Limb (tissue), 2 donors: Measurements from ENCODE around the gene ZIC5.
"Not testable (repeated sequence)": the region's sequence is repeated elsewhere in the genome, so short reads cannot be mapped to it uniquely, and the experiment has no call there.

Source experiments
- DNase-seq, 2 donors: peaks; one replicate each; pipeline ENCODE4 v3.0.0-alpha.2; 2016; ENCODE audit errors: extremely low spot score in 2 of 2

Gene ZIC5

DNA sequence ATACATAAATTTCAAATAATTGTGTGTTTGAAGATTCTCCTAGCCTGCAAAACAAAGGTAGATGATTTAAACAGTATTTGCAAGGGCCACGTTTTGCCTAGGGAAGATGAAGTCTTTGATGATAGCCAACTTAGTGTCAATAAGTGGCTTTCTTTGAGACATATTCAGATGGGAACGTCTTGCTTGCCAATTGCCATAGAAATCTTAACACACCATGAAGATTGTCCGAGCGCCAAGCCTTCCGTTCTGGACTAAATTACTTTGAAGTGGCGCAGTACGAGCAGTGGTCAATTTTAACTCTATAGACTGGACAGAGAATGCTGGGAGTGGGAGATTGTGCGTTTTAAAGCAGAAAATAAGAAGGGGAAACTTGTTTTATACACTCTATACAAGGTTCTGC lies 9.9 kb downstream of the ZIC5 start:
- DNase-seq: no peak

DNA sequence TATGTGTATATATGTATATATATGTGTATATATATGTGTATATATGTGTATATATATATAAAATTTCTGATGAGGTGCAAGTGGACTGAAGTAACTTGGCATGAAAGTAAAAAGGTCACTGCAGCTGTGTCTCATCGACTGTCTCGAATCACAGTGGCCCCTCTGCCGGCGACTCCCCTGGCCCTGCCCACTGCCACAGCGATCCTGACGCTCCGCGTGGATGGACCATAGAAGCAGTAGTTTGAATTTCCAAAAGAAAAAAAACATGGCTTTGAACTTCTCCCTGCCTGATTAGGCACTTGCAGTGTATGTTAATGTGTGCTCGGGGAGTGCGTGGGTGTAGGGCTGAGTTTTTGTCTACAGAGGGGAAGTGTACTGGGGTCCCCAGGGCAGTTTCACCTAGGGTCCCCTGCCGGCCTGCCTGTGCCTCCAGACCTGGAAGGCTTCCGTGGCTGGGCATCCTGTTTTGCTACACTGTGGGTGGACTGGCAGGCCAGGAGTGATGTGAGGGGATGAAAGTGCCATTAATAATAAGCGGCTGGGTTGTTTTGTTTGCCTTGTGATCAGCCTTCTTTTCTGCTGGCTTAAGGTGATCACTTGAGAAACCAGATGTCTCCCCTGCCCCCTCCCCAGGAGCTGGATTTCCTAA lies 10.8 kb downstream of the ZIC5 start:
- no peak for DNase-seq

DNA sequence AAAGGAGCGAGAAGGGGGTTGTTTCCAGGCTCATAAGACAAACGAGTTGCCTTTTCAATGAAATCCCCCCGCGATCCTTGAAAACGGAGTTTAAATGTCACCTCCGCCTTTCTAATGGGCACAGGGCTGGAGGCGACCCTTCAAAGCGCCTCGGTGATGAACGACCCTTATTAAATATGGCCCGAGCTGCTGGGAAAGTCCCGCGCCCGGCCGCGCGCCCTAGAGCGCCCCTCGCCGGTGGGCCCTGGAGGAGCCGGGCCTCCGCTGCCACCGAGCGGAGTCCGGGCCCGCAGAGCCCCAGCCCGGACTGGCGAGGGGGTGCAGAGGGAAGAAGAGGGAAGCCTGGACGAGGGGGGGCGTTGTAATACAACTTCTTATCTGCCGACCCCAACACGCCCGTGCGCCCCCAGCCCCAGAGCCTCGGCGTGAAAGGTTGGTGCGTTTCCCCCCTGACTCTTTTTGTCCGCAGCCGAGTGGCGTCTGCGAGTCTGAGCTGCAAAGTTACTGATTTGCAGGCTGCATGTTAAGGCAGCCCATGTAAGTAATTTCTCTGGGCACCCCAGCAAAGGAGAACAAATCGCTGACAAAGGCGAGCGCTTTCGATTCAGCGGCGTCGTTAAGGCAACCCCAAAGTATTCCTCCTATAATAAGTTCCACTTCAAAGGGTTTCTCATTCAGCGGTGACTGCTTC lies 11.9 kb downstream of the ZIC5 start:
- DNase-seq: peak in 1 of 2 donors; percentile 61

DNA sequence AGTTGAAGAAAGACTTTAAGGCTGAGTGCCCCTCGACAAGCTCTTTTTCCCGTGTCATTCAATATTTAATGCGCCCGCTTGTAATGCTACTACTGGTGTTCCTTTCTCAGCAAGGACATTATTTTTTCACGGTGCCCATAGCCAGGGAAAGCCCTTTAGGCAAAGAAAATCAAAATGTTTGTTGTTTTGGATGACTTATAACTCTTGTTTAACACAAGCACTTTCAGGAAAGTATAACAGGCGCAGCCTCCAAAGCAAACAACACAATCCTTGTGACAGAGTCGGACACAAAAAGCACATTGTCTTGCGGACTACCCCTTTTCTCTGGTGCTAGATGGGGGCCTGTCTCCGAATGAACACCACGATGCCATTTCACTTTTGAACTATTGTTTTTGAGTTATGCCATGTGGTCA lies 12.4 kb downstream of the ZIC5 start:
- DNase-seq: no peak

DNA sequence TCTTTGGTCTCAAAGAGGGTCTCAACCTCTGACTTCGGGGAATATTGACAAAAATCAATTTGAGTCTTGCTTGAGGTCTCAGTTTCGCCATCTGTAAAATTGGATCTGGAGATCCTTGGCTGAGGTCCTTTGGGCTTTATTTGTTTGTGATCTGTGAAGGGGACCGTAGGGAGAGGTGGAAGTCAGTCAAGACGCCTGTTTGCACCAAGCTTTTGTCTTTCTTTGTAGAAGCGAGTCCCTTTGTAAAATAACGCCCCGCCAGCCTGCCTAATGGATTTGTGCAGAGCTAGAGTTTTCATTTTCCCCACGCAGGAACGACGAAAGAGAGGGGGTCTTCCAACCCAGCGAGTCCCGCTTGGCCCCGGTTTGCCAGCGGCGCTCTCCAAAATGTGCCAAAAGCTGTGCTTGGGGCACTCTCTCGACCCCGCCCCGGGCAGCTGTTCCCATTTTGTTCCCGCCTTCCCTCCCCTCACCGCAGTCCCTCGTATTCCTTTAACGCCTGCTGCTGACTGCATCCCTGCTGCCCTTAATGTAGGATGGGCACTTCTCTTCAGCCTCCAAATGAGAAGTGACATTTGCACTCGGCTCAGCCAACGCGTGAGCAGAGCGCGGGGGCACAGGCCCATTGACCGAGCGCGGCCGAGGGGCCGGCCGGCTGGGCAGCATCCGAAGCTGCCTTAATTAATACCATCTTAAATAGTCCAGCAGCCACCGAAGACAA lies 13.0 kb downstream of the ZIC5 start:
- no peak for DNase-seq

DNA sequence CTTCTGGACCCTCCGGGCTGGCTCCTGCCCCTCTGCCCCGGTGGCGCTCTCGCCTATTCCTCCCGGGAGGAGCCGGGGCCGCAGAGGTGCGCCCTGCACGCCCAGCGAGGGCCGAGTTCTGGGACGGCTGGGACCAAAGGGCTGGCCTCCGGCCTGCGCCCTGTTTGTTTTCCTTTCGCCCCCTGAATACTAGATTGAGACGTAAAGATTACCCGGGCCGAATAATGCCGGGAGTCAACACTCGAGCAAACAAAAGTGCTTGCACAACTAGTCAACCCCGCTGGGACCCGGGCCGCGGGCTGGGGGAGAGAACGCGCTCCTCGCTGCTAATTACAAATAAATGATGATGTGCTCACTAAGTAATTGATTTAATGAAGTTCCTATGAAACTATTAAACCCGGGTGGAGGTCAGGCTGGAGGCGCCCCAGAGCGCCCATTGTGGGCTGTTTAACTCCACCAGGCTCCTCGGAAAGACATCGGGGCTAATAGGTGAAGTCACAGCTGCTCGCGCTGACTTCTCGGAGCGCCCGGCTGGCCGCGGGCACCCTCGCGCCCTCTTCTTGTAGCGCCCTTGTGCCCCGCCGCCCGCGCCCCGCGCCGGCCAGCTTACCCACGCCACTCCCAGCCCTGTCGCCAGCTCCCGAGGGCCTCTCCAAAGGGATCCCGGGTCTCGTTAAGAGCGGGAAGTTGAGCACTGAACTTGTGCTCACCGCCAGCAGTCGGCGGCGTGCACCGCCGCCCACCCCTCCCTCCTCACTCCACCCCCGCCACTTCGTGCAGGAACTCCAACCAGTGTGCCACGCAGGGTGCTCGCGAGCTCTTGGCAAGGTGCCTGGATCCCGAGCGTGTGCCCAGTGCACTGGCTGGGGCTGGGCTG lies 14.9 kb downstream of the ZIC5 start:
- DNase-seq: peak in 1 of 2 donors; percentile 56

DNA sequence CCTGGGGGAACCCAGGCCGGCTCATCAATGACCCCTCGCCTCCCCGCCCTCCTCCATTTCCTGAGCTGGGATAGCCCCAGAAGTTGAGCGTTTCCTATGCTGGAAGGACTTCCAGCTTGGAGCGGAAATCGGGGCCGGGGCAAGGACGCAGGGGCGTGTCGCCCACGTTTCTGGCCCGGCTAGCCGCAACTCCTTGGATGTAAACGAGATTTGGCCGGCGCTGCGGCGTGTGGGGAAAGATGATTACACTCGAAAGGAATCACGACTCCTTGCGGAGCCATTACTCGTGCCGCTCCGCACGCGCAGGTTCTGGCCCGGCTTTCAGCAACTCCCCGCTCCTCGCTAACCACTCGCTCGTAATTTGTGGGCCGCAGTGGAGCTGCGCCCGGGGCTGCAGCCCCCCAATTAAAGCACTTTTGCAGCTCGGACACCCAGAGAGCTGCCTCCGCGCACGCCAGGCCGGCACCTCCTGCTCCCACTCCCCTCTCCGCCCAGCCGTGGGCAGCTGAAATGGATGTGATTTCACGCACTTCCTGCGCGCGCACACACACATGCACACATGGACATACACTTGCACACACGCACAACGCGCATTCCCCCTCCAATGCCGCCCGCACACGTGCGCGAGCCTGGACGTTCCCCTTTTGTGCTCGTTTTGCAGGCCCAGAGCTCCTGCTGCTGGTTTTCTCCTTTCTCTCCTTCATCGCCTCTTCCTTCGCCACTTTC lies 15.7 kb downstream of the ZIC5 start:
- peak; percentile 57 to 81 for DNase-seq

DNA sequence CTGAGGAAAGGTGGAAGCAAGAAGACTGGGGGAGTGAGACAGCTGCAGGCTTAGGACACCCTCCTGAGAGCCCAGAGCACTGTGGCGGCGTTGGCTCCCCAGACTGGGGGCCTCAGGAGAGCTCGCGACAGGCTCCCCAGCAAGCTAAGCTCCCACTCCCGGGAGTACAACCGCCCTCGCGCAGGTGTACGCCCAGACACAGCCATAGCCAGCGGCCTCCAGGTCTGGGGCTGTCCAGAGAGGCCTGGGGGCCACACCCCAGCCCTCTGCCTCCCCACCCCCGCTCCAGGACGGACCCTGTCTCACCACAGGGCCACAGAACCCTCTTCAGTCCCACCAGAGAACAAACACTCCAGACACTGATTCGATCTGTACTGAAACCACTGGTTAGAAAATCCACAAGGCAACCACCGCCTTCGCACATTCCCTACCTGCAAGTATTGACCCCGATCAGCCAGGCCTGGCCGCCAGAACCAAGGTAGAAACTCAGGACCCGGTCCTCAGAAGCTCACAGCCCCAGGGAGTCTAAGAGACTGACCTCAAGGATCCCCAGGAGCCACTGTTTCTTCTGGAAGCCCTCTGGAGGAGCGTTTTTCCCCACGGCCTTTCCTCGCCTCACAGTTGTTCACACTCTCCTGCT lies 16.3 kb downstream of the ZIC5 start:
- no peak for DNase-seq

DNA sequence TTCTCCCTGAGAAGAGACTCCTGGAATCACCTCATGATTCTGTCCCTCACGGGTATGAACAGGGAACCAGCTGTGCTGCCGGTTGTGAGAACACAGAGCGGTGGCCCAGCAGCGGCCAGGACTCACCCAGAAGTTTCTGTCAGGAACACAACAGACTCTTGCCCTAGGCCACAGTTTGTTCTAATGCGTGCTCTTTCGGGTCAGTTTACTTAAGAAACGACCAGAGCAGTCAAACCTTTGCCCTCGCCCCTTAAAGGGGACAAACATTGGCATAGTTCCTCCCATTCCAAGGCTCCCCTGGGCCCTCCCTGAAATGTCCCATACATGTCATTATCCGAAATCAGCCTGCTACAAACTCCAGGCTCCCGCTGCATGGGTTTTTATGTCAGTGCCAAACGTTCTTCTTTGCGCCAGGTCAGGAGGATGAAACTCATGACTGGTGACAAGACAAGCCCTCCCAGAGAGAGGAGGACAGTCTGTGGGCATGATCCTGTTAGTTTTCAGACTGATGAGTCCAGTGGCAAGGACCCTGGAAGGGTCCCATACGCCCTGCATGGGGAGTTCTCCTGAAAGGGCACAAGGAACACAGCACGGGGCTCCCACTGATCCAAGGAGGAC lies 18.3 kb downstream of the ZIC5 start:
- no peak for DNase-seq

DNA sequence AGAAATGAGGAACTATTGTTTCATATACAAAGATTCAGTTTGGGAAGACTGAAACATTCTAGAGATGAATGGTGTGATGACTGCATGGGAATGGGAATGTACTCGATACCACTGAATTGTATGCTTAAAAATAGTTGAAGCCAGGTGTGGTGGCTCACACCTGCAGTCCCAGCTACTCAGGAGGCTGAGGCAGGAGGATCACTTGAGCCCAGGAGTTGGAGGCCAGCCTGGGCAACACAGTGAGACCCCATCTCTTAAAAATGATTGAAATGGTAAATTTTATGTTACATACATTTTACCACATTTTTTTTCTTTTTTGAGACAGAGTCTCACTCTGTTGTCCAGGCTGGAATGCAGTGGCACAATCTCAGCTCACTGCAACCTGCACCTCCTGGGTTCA lies 19.9 kb downstream of the ZIC5 start:
- DNase-seq: not testable (repeated sequence)

DNA sequence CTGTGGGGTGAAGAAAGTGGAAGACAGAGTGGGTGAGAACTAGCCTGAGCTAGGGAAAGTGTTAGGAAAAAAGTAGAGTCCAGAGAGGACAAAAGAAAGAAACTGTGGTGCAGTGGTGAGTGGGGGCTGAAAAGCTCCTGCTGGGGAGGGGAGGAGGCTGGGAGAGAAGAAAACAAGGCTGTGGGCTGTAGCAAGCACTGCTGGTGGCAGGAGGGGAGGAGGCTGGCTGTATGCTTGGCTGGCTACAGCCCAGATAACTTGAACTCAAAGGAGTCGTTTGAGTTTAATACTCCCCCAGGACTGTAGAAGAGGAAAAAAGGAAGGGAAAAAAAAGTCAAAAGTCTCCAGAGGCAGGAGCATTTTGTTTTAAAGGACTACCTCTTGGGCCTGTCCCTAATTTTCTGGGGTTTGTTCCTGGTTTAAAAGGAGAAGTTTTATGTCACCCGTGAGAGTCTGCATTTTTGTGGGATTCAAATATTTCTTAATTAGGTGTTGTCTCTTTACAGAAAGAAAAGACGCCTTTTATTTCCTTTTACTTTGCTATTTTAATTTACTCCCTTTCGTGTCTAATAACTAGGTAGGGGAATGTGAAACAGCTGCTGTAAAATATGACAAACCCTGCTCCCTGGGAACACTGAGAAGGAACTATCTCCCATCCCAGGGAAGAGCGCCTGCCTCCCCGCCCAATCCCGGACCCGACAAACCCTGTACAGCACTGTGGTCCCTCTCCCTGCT lies 21.7 kb downstream of the ZIC5 start:
- no peak for DNase-seq

DNA sequence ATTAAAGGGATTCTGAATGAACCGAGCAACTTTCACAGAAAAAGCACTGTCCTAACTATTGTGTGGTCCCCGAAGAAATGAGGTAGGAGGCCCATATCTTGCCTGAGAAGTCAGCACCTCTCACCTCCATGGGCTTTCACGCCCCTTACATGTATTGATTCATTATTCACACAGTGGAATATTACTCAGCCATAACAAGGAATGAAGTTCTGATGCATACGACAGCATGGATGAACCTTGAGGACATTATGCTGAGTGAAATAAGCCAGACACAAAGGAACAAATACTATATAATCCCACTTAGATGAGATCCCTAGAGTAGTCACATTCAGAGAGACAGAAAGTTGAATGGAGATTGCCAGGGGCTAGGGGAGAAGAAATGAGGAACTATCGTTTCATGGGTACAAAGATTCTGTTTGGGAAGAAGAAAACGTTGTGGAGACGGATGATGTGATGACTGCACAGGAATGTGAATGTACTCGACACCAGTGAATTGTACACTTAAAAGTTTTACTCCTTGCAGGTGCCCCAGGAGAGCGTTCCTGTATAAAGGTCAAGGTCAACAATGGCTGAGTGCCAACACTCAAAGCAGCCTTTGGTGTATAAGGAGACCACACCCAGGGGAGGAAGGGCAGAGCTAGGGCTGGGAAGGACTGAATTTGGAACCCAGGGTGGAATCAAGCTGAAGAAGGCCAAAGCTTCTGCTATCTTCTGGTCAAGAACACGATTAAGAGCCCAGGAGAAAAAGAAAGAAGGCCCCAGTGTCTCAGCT lies 22.5 kb downstream of the ZIC5 start:
- no peak for DNase-seq

DNA sequence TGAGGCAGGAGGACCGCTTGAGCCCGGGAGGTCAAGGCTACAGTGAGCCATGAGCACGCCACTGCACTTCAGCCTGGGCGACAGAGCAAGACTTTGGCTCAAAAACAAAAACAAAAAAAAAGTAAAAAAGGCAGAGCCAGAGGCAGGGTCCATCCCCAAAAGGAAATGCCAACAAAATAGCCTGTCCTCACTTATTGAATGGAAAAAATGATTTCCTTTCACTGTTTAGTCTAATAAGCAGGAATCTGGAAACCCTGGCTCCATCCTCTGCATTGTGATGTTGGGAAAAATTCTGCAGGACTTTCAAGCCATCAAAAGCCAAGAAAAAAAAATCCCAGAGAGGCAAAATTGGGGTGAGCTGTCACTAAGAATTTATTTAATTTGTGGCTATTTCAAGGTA lies 23.2 kb downstream of the ZIC5 start:
- DNase-seq: no peak

DNA sequence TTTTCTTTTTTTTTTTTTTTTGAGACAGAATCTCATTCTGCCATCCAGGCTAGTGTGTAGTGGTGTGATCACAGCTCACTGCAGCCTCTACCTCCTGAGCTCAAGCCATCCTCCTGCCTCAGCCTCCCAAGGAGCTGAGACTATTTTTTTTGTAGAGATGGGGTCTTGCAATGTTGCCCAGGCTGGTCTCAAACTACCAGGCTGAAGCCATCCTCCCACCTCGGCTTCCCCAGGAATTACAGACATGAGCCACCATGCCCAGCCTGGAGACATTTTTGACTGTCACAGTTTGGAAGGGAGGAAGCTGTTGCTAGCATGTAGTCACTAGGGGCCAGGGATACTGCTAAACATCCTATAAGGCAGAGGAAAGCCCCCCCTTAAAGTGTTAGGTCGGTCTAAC lies 23.9 kb downstream of the ZIC5 start:
- DNase-seq: no peak

DNA sequence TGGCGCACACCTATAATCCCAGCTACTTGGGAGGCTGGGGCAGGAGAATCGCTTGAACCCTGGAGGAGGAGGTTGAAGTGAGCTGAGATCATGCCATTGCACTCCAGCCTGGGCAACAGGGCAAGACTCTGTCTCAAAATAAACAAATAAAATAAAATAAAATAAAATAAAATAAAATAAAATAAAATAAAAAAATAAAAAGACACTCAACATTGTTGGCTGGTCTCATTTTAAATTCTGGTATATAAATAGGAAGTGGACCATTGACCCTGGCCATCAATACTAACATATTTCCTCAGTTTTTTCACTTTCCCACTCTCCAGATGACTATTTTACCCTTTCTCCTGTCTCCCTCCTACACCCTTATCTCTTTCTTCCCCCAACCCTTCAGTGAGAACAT lies 26.1 kb downstream of the ZIC5 start:
- DNase-seq: not testable (repeated sequence)

DNA sequence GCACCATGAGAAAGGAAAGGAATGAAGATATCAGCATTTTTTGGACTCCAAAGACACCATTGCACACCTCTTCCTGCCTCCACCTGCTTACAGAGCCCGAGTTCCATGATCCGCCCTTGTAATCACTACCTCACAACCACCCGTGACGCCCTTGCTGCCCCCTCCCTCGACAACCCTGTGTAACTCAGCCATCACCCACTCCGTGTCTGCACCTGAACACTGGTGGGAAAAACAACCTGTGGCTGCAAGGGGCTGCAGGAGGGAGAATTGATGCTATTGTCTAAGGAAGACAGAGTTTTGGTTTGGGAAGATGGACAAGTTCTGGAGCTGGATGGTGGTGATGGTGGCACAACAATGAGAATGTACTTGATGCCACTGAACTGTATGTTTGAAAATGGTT lies 27.0 kb downstream of the ZIC5 start:
- DNase-seq: no peak

DNA sequence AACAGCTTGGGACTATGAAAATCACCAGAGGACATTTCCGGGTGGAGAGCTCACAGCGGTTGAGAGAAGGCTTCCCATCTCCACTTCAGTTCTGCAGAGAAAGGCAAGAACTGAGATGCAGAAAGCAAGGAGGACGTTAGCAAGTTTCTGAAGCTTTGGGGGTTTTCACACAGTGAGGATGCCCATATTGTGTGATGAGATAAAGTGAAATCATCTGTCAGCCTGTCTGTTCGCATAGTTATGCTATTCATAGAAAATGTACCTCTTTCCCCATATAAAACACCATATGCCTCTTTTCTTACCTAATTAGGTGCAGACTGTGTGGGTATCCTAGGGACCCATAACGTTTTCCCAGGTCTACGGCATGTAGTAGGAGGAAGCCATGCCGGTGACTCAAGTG lies 27.5 kb downstream of the ZIC5 start:
- DNase-seq: no peak

DNA sequence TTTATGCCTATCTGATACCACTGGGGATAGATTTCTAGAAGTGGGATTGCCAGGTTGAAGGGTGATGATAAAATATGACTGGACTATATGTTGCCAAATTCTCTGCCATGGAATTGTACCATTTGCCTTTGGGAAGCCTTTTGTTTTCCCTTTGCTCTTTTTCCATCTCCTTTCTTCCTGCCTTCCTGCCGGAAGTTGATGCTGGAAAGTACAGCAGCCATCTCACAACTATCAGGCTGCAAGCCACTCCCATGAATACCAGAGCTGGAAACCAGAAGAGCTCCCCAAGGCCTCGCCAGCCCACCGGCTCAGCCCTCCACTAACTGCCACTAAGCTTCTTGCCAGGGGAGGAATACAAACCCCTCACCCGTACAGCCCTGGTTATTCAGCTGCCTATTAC lies 29.7 kb downstream of the ZIC5 start:
- DNase-seq: no peak

DNA sequence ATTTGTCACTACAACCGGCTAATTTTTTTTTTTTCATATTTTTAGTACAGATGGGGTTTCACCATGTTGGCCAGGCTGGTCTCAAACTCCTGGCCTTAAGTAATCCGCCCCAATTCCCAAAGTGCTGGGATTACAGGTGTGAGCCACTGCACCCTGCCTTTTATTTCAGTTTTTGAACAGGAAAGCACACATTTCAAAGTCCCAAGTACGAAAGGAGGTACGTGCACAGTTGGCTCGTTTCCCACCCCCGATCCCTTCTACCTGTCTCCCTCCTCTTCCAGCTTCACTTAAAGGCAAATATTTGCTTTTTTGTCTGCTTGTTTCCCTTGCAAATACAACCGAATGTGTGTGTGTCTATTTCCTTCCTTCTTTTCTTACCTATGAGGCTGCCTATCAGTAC lies 30.5 kb downstream of the ZIC5 start:
- DNase-seq: no peak
